ENCODE measurements around the gene TCAIM. TPM values are rescaled to one million over a fixed set of nuclear protein-coding genes. Genes with fewer than 3 reads are reported as not detected.

The TCAIM gene
- total and polyA plus RNA-seq, 2 experiments from 2014 or later = 10.3 to 26.0 TPM

GRCh38 chr3:44363591-44363990 is 25.0 kb downstream of the TCAIM start:
- H3K36me3 Mint-ChIP-seq (ENCODE audit: low read depth) = 0 out of 3 replicates have a peak, but pooled peaks cover 3% of the 10 kb centered on the region
- H3K27ac ChIP-seq (ENCODE audit: low read depth) = no peak overlapping the region
- ATAC-seq (no peak), DNase-seq (ENCODE audit: low spot score) (no peak)
- no peaks in the 10 kb centered on the region for H3K9me2 ChIP-seq (ENCODE audit: insufficient read depth)
- no peaks in the 10 kb centered on the region for H4K20me1 ChIP-seq (replicated peaks; ENCODE audit: insufficient read depth)
- no peak overlapping the region for H3K4me3 Mint-ChIP-seq
- H3K79me2 ChIP-seq (replicated peaks; ENCODE audit: insufficient read depth) = no peaks in the 10 kb centered on the region
- H3K4me3 ChIP-seq = no peak overlapping the region
- no peaks in the 10 kb centered on the region for H3K27me3 ChIP-seq (ENCODE audit: insufficient read depth)
- no peaks in the 10 kb centered on the region for H3K9me3 Mint-ChIP-seq
- peaks cover 28% of the 10 kb centered on the region for H3K4me1 Mint-ChIP-seq
- no peak for TF ChIP-seq EZH2phosphoT487 (IDR thresholded peaks at IDR 0.05; ENCODE audit: unreplicated experiment)
- no peak for TF ChIP-seq ZNF331 (CRISPR knock-in tag; IDR thresholded peaks at IDR 0.05; ENCODE audit: low read depth)
- no peak for TF ChIP-seq CTCF (conservative IDR thresholded peaks at IDR 0.05; ENCODE audit: low read depth in 2 of 2)
- no peak for TF ChIP-seq POLR2AphosphoS5 (IDR thresholded peaks at IDR 0.05; ENCODE audit: low read depth)
- H3K4me1 ChIP-seq (ENCODE audit: insufficient read depth) = no peaks in the 10 kb centered on the region
- H3K36me3 ChIP-seq (ENCODE audit: insufficient read depth) = no peaks in the 10 kb centered on the region
- H3F3A ChIP-seq (replicated peaks; ENCODE audit: low read depth) = no peaks in the 10 kb centered on the region
- H3K27me3 Mint-ChIP-seq (ENCODE audit: insufficient read depth, low read depth, poor library complexity) = no peaks in the 10 kb centered on the region
- H3K4me2 ChIP-seq = no peak overlapping the region
- H2AFZ ChIP-seq = no peak overlapping the region
- no peak overlapping the region for H3K27ac Mint-ChIP-seq

GRCh38 chr3:44365952-44366351 is 27.4 kb downstream of the TCAIM start:
- H3K36me3 Mint-ChIP-seq (ENCODE audit: low read depth) = 0 out of 3 replicates have a peak, but pooled peaks cover 3% of the 10 kb centered on the region
- no peak overlapping the region for H2AFZ ChIP-seq

More at GRCh38 chr3:44365952-44366351, 27.4 kb downstream of the TCAIM start:
- no peaks in the 10 kb centered on the region for H3K4me1 ChIP-seq (ENCODE audit: insufficient read depth)
- no peak overlapping the region for H3K27ac ChIP-seq (ENCODE audit: low read depth)
- Mint-ChIP-seq H3K4me1 (peaks cover 15% of the 10 kb centered on the region), H3K4me3 (no peak overlapping the region), H3K9me3 (no peaks in the 10 kb centered on the region), H3K27me3 (ENCODE audit: insufficient read depth, low read depth, poor library complexity) (no peaks in the 10 kb centered on the region), H3K27ac (no peak overlapping the region)
- no peak overlapping the region for H3K4me2 ChIP-seq
- no peaks in the 10 kb centered on the region for H3K9me2 ChIP-seq (ENCODE audit: insufficient read depth)
- ATAC-seq = peak; percentile 45; the same call in 1 of the 3 replicates
- no peaks in the 10 kb centered on the region for H3K79me2 ChIP-seq (replicated peaks; ENCODE audit: insufficient read depth)
- no peaks in the 10 kb centered on the region for H3F3A ChIP-seq (replicated peaks; ENCODE audit: low read depth)
- H3K4me3 ChIP-seq = no peak overlapping the region
- 0 out of 2 replicates have a peak, but pooled peaks cover 3% of the 10 kb centered on the region for H4K20me1 ChIP-seq (replicated peaks; ENCODE audit: insufficient read depth)
- H3K36me3 ChIP-seq (ENCODE audit: insufficient read depth) = no peaks in the 10 kb centered on the region
- no peaks in the 10 kb centered on the region for H3K27me3 ChIP-seq (ENCODE audit: insufficient read depth)
- TF ChIP-seq ZNF114 (CRISPR knock-in tag; IDR thresholded peaks at IDR 0.05) = no peak
- TF ChIP-seq ZNF462 (CRISPR knock-in tag; IDR thresholded peaks at IDR 0.05) = no peak
- no peak for TF ChIP-seq REST (IDR thresholded peaks at IDR 0.05; ENCODE audit: unreplicated experiment)
- TF ChIP-seq ZNF331 (CRISPR knock-in tag; IDR thresholded peaks at IDR 0.05; ENCODE audit: low read depth) = no peak
- no peak for TF ChIP-seq CREB1 (CRISPR knock-in tag; IDR thresholded peaks at IDR 0.05; ENCODE audit: low read depth)
- no peak for TF ChIP-seq POLR2AphosphoS5 (IDR thresholded peaks at IDR 0.05; ENCODE audit: low read depth)
- DNase-seq (ENCODE audit: low spot score) = no peak

Data from GM23338 (cell line).